Neural progenitor cell (in vitro differentiated cells): Measurements from ENCODE around the gene NAPA. TPM values are rescaled to one million over a fixed set of nuclear protein-coding genes. Genes with fewer than 3 reads are reported as not detected.

Experiments used
- DNase-seq: peaks from one replicate; pipeline ENCODE4 v3.0.0-alpha.2; 2016; ENCODE audit warnings: low spot score
- H2AFZ ChIP-seq: fragments of 200-600 bp; sonication (generic); replicated peaks from 2 replicates; pipeline ENCODE4 v1.6.1; 2016; ENCODE audit warnings: antibody characterized with exemption
- H3F3A ChIP-seq: fragments of 200-600 bp; sonication (generic); 2 replicates; pipeline ENCODE4 v1.6.1; 2016; ENCODE audit warnings: antibody characterized with exemption, low read depth
- H3K27ac ChIP-seq: fragments of 200-600 bp; sonication (generic); 2 replicates; pipeline ENCODE4 v1.5.1; 2016; ENCODE audit warnings: mild to moderate bottlenecking
- H3K27me3 ChIP-seq: fragments of 200-600 bp; sonication (generic); 2 replicates; pipeline ENCODE4 v1.6.1; 2016; ENCODE audit warnings: mild to moderate bottlenecking, moderate library complexity
- H3K36me3 ChIP-seq: fragments of 200-600 bp; sonication (generic); 2 replicates; pipeline ENCODE4 v1.5.1; 2016
- H3K4me1 ChIP-seq: fragments of 200-600 bp; sonication (generic); 2 replicates; pipeline ENCODE4 v1.6.1; 2016; ENCODE audit warnings: mixed run types
- H3K4me2 ChIP-seq: fragments of 200-600 bp; sonication (generic); 2 replicates; pipeline ENCODE4 v1.6.1; 2016
- H3K4me3 ChIP-seq: fragments of 200-600 bp; sonication (generic); 2 replicates; pipeline ENCODE4 v1.5.1; 2016
- H3K79me2 ChIP-seq: fragments of 200-600 bp; sonication (generic); 2 replicates; pipeline ENCODE4 v1.6.1; 2016; ENCODE audit warnings: low read depth
- H3K9ac ChIP-seq: fragments of 200-600 bp; sonication (generic); 2 replicates; pipeline ENCODE4 v1.6.1; 2016
- H3K9me3 ChIP-seq: fragments of 200-600 bp; sonication (generic); 2 replicates; pipeline ENCODE4 v1.5.1; 2016; ENCODE audit warnings: low read depth
- H4K20me1 ChIP-seq: fragments of 200-600 bp; sonication (generic); 2 replicates; pipeline ENCODE4 v1.6.1; 2016; ENCODE audit warnings: low read depth
- H3K27ac Mint-ChIP-seq: 3 replicates; pipeline ENCODE4 v1.8.0; 2021; ENCODE audit warnings: mixed read lengths
- H3K27me3 Mint-ChIP-seq: 2 replicates; pipeline ENCODE4 v1.8.0; 2022; ENCODE audit warnings: low read depth, mild to moderate bottlenecking, inconsistent platforms, moderate library complexity, mixed read lengths; ENCODE audit not compliant: insufficient read depth
- H3K36me3 Mint-ChIP-seq: 3 replicates; pipeline ENCODE4 v1.8.0; 2021; ENCODE audit warnings: mixed read lengths
- H3K4me1 Mint-ChIP-seq: 3 replicates; pipeline ENCODE4 v1.8.0; 2021; ENCODE audit warnings: mixed read lengths
- H3K4me3 Mint-ChIP-seq: 3 replicates; pipeline ENCODE4 v1.8.0; 2021; ENCODE audit warnings: mild to moderate bottlenecking, moderate library complexity, mixed read lengths
- H3K9me3 Mint-ChIP-seq: 3 replicates; pipeline ENCODE4 v1.8.0; 2020; ENCODE audit warnings: mixed read lengths
- CTCF ChIP-seq: fragments of 200-600 bp; sonication (generic); IDR thresholded peaks from 2 replicates; pipeline ENCODE4 v1.5.1; 2017; ENCODE audit warnings: antibody characterized with exemption, mild to moderate bottlenecking
- EZH2 ChIP-seq: fragments of 200-600 bp; sonication (generic); IDR thresholded peaks from 2 replicates; pipeline ENCODE4 v1.6.1; 2017; ENCODE audit warnings: antibody characterized with exemption, mild to moderate bottlenecking, moderate library complexity
- EZH2phosphoT487 ChIP-seq: fragments of 200-600 bp; sonication (generic); IDR thresholded peaks from 2 replicates; pipeline ENCODE4 v1.6.1; 2017; ENCODE audit warnings: antibody characterized with exemption
- total RNA-seq: library from RNA; depleted of rRNA; stranded (reverse); fragments of >200 nt; gene quantifications from 2 replicates; pipeline ENCODE4 v1.2.3, GENCODE V29; 2015; ENCODE audit warnings: low replicate concordance

NAPA gene
- total RNA-seq, 1 donor from 2014 or later = 30.2 TPM

GRCh38 chr19:47498561-47498960 is 16.3 kb downstream of the NAPA start:
- H2AFZ ChIP-seq = no peak overlapping the region
- TF ChIP-seq EZH2phosphoT487 (no peak), EZH2 (no peak), CTCF (no peak)
- H3K36me3 Mint-ChIP-seq = peaks cover 2% of the 10 kb centered on the region
- DNase-seq = no peak
- H3F3A ChIP-seq = no peaks in the 10 kb centered on the region
- H3K27me3 Mint-ChIP-seq = peaks cover 6% of the 10 kb centered on the region
- H3K4me3 ChIP-seq = no peak overlapping the region
- no peaks in the 10 kb centered on the region for H3K9me3 ChIP-seq
- H3K79me2 ChIP-seq = no peaks in the 10 kb centered on the region
- no peak overlapping the region for H3K4me2 ChIP-seq
- peak overlapping the region; percentile 51 for H3K27ac Mint-ChIP-seq
- H3K4me1 Mint-ChIP-seq = no peaks in the 10 kb centered on the region
- peak overlapping the region; percentile 48 for H3K4me3 Mint-ChIP-seq
- no peaks in the 10 kb centered on the region for H3K27me3 ChIP-seq
- H3K4me1 ChIP-seq = no peaks in the 10 kb centered on the region
- H3K9me3 Mint-ChIP-seq = no peaks in the 10 kb centered on the region
- no peaks in the 10 kb centered on the region for H3K36me3 ChIP-seq
- no peaks in the 10 kb centered on the region for H4K20me1 ChIP-seq
- no peak overlapping the region for H3K27ac ChIP-seq
- H3K9ac ChIP-seq = no peak overlapping the region

GRCh38 chr19:47497821-47498520 is 16.9 kb downstream of the NAPA start:
- no peaks in the 10 kb centered on the region for H3K79me2 ChIP-seq
- no peak for TF ChIP-seq CTCF
- TF ChIP-seq EZH2 = no peak
- TF ChIP-seq EZH2phosphoT487 = no peak
- no peak overlapping the region for H3K27ac ChIP-seq
- H4K20me1 ChIP-seq = no peaks in the 10 kb centered on the region
- Mint-ChIP-seq H3K27me3 (peaks cover 3% of the 10 kb centered on the region), H3K36me3 (peaks cover 2% of the 10 kb centered on the region), H3K4me3 (no peak overlapping the region), H3K9me3 (no peaks in the 10 kb centered on the region), H3K4me1 (no peaks in the 10 kb centered on the region), H3K27ac (no peak overlapping the region)
- H3K4me2 ChIP-seq = no peak overlapping the region
- H3K36me3 ChIP-seq = no peaks in the 10 kb centered on the region
- no peak for DNase-seq
- no peak overlapping the region for H3K9ac ChIP-seq
- no peaks in the 10 kb centered on the region for H3K4me1 ChIP-seq
- H3K9me3 ChIP-seq = no peaks in the 10 kb centered on the region
- no peaks in the 10 kb centered on the region for H3F3A ChIP-seq
- no peaks in the 10 kb centered on the region for H3K27me3 ChIP-seq
- no peak overlapping the region for H2AFZ ChIP-seq
- no peak overlapping the region for H3K4me3 ChIP-seq

DNA sequence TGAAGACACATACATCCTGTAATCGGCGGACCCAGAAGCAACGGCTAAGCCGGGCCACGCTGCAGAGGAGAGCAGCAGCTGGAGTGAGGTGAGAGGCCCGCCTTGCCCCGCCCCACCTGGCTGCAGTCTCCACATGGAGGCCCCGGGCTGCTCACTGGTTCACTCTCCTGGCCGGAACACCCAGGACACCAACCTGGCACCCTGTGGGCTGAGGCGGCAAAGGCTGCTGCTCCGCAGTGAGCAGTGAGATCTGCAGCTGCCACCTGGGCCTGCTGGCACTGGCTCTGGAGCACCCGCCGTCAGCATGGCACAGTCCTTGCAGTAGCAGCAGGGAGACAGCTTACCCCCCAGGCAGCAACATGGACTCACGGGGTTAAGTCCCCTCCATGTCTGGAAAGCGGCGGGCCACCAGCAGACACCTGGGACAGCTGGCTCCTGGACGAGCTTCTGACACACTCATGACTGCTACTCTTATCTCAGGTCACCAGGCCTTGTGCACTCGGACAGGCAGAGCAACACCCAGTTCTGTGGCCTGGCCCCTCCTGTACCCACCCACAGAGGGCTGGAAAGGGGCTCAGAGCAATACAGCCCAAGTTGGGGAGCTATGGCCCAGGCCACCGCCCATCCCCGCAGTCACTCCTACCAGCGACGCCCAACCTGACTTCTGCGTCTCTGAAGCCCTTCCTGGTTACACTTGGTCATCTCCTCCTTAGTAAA is 17.7 kb downstream of the NAPA start:
- no peak for DNase-seq
- H3K4me3 ChIP-seq = no peak overlapping the region
- H3K4me1 Mint-ChIP-seq = no peaks in the 10 kb centered on the region
- TF ChIP-seq EZH2 = no peak
- no peak for TF ChIP-seq CTCF
- no peak for TF ChIP-seq EZH2phosphoT487
- no peaks in the 10 kb centered on the region for H3K27me3 ChIP-seq
- no peak overlapping the region for H3K4me3 Mint-ChIP-seq
- peaks cover 2% of the 10 kb centered on the region for H3K36me3 Mint-ChIP-seq
- no peaks in the 10 kb centered on the region for H3K4me1 ChIP-seq
- no peaks in the 10 kb centered on the region for H4K20me1 ChIP-seq
- H3F3A ChIP-seq = no peaks in the 10 kb centered on the region
- H3K4me2 ChIP-seq = no peak overlapping the region
- H2AFZ ChIP-seq = no peak overlapping the region
- no peaks in the 10 kb centered on the region for H3K9me3 Mint-ChIP-seq
- no peaks in the 10 kb centered on the region for H3K9me3 ChIP-seq
- peaks cover 2% of the 10 kb centered on the region for H3K27me3 Mint-ChIP-seq
- H3K36me3 ChIP-seq = no peaks in the 10 kb centered on the region
- H3K79me2 ChIP-seq = no peaks in the 10 kb centered on the region
- H3K9ac ChIP-seq = no peak overlapping the region
- H3K27ac Mint-ChIP-seq = no peak overlapping the region
- no peak overlapping the region for H3K27ac ChIP-seq
